SH-SY5Y (cell line): Measurements from ENCODE around the gene ZCCHC24.

ENCODE experiments used
- GATA2 ChIP-seq: IDR thresholded peaks from 2 replicates; pipeline ENCODE4 v1.6.1; 2011; ENCODE audit warnings: mild to moderate bottlenecking, low read depth, low read length
- GATA3 ChIP-seq: IDR thresholded peaks from 2 replicates; pipeline ENCODE4 v1.6.1; 2011; ENCODE audit warnings: low read depth, mild to moderate bottlenecking, low read length, moderate library complexity

DNA sequence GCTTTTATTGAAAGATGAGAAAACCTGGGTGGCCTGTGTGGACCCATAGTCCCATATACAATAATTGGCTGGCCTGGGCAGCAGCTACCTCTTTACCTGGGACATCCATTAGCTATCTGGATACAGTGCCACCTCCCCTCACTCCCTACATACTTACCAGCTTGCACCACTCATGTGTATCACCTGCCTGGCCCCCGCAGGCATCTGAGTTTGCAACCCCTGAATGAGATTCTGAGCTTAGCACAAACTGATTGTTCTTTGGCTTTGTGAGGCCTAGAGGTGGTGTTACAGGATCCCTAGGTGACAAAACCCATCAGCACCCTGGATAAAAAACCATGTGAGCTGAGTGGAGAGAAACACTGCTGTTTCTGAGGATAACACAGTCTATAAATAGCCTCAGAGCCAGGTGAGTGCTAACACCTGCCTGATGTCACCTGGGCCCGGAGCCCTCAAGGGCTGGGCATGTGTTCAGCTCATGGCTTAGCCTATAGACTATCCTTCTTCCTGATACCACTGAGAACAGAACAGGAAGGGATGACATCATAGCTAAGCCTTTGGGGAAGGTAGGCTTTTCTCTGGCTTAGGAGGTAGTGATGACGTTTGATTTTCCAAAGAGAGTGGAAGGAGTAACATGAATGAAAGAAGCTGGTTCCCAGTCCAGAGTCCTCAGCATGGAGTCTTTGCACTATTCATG, 100.8 kb downstream of the ZCCHC24 start:
- TF ChIP-seq GATA3 (no peak), GATA2 (no peak)
